ENCODE data around the gene GMNC. TPM values are rescaled to one million over a fixed set of nuclear protein-coding genes. Genes with fewer than 3 reads are reported as not detected.
A peak's percentile ranks its signal among the peaks of the same experiment; 100 is the strongest.

GMNC gene
- total RNA-seq, 1 donor from 2014 or later, result not detected

GRCh38 chr3:190886945-190887344, 24.5 kb upstream of the GMNC start:
- no peaks in the 10 kb centered on the region for H3K9me3 ChIP-seq (ENCODE audit: low read depth)
- H4K20me1 ChIP-seq (ENCODE audit: low read depth), result no peaks in the 10 kb centered on the region
- no peak overlapping the region for H3K9ac ChIP-seq
- no peaks in the 10 kb centered on the region for H3K27me3 Mint-ChIP-seq (ENCODE audit: insufficient read depth, low read depth)
- H3K27ac Mint-ChIP-seq, result no peak overlapping the region
- no peaks in the 10 kb centered on the region for H3K36me3 Mint-ChIP-seq
- no peak overlapping the region for H3K4me3 ChIP-seq
- no peak for TF ChIP-seq EZH2phosphoT487 (IDR thresholded peaks at IDR 0.05)
- TF ChIP-seq, protein P1, sequence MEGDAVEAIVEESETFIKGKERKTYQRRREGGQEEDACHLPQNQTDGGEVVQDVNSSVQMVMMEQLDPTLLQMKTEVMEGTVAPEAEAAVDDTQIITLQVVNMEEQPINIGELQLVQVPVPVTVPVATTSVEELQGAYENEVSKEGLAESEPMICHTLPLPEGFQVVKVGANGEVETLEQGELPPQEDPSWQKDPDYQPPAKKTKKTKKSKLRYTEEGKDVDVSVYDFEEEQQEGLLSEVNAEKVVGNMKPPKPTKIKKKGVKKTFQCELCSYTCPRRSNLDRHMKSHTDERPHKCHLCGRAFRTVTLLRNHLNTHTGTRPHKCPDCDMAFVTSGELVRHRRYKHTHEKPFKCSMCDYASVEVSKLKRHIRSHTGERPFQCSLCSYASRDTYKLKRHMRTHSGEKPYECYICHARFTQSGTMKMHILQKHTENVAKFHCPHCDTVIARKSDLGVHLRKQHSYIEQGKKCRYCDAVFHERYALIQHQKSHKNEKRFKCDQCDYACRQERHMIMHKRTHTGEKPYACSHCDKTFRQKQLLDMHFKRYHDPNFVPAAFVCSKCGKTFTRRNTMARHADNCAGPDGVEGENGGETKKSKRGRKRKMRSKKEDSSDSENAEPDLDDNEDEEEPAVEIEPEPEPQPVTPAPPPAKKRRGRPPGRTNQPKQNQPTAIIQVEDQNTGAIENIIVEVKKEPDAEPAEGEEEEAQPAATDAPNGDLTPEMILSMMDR (IDR thresholded peaks at IDR 0.05), result no peak
- TF ChIP-seq EZH2 (IDR thresholded peaks at IDR 0.05), result no peak
- no peaks in the 10 kb centered on the region for H3K9me3 Mint-ChIP-seq
- H3K27ac ChIP-seq, result no peak overlapping the region
- no peak for DNase-seq (ENCODE audit: low spot score)
- no peaks in the 10 kb centered on the region for H3K27me3 ChIP-seq
- no peak overlapping the region for H2AFZ ChIP-seq (replicated peaks)
- no peak overlapping the region for H3K4me2 ChIP-seq
- H3F3A ChIP-seq (ENCODE audit: low read depth), result no peaks in the 10 kb centered on the region
- H3K79me2 ChIP-seq (ENCODE audit: low read depth), result no peaks in the 10 kb centered on the region
- H3K4me1 ChIP-seq, result no peaks in the 10 kb centered on the region
- no peaks in the 10 kb centered on the region for H3K36me3 ChIP-seq
- H3K4me3 Mint-ChIP-seq, result no peak overlapping the region
- peaks cover 6% of the 10 kb centered on the region for H3K4me1 Mint-ChIP-seq

DNA sequence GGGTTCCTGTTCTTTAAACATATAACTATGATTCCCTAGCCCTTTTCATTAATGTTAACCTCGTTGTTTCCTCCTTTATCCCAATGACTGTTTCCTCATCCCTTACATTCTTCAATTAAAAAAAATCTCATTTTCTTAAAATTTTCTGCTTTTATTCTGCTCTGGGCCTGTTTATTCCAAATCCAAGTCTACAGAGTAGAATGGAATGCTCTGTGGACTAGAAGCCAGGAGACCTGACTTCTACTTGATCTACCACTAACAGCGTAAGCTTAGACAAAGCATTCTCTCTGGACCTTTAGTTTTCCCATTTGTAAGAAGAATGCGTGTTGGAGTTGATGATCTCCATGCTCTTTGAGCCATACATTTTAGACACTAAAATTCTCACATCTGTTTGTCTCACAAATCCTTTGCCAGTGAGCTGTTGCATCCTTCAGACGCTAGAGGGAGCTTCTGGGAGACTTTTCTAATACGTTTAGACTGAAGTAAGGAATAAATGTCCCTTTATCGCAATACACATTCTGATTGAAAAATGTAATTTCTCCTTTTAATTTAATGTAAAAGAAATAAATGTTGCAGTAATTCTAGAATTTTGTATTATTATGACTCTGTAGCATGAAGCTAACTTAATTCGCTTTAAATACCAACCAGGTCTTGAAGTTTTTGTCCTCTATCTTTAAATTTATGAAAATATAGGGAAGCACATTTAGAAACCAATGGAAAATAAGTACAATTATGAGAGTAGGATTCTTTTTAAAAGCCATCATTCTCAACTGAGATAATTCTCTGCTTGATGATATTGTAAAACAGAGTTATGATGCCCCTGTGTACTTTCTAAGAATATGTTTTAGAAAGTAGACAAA, 21.7 kb upstream of the GMNC start:
- no peaks in the 10 kb centered on the region for H3F3A ChIP-seq (ENCODE audit: low read depth)
- H3K4me1 ChIP-seq, result no peaks in the 10 kb centered on the region
- no peaks in the 10 kb centered on the region for H3K79me2 ChIP-seq (ENCODE audit: low read depth)
- H3K9ac ChIP-seq, result no peak overlapping the region
- no peak overlapping the region for H3K27ac ChIP-seq
- H2AFZ ChIP-seq (replicated peaks), result no peak overlapping the region
- no peaks in the 10 kb centered on the region for H3K27me3 Mint-ChIP-seq (ENCODE audit: insufficient read depth, low read depth)
- TF ChIP-seq, protein P1 (IDR thresholded peaks at IDR 0.05), result peak; percentile 97
- TF ChIP-seq EZH2phosphoT487 (IDR thresholded peaks at IDR 0.05), result no peak
- no peak overlapping the region for H3K4me2 ChIP-seq
- no peaks in the 10 kb centered on the region for H4K20me1 ChIP-seq (ENCODE audit: low read depth)
- H3K4me3 Mint-ChIP-seq, result no peak overlapping the region
- no peaks in the 10 kb centered on the region for H3K36me3 ChIP-seq
- H3K4me1 Mint-ChIP-seq, result peaks cover 3% of the 10 kb centered on the region
- no peak overlapping the region for H3K4me3 ChIP-seq
- no peak overlapping the region for H3K27ac Mint-ChIP-seq
- H3K9me3 ChIP-seq (ENCODE audit: low read depth), result no peaks in the 10 kb centered on the region
- no peaks in the 10 kb centered on the region for H3K36me3 Mint-ChIP-seq
- peak; percentile 72 for DNase-seq (ENCODE audit: low spot score)
- no peaks in the 10 kb centered on the region for H3K27me3 ChIP-seq
- no peaks in the 10 kb centered on the region for H3K9me3 Mint-ChIP-seq

DNA sequence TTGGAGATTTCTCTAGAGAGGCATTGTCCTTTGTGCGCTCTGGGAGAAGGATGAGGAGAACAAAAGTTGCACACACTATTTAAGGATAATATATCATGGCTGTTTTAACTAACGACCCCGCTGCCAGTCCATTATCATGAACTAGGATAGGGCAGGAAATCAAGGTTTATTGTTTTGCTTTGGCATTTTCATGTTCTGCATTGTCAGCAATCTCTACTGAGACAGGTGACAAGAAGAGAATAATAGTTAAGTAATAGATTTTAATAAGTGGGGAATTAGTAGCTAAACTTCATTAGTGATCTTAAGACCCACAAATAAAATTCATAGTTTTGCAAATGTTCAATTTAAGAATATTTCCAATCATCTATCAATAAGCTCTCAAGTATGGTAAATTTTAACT, 20.6 kb upstream of the GMNC start:
- Histone ChIP-seq H3K36me3 (no peaks in the 10 kb centered on the region), H3K27ac (no peak overlapping the region), H3K4me2 (no peak overlapping the region), H3K4me3 (no peak overlapping the region), H3F3A (ENCODE audit: low read depth) (no peaks in the 10 kb centered on the region), H3K79me2 (ENCODE audit: low read depth) (no peaks in the 10 kb centered on the region), H3K9me3 (ENCODE audit: low read depth) (no peaks in the 10 kb centered on the region), H3K27me3 (no peaks in the 10 kb centered on the region), H4K20me1 (ENCODE audit: low read depth) (no peaks in the 10 kb centered on the region), H3K9ac (no peak overlapping the region), H3K4me1 (no peaks in the 10 kb centered on the region), H2AFZ (replicated peaks) (no peak overlapping the region)
- H3K27me3 Mint-ChIP-seq (ENCODE audit: insufficient read depth, low read depth), result no peaks in the 10 kb centered on the region
- H3K27ac Mint-ChIP-seq, result no peak overlapping the region
- no peaks in the 10 kb centered on the region for H3K36me3 Mint-ChIP-seq
- DNase-seq (ENCODE audit: low spot score), result no peak
- no peak overlapping the region for H3K4me3 Mint-ChIP-seq
- H3K9me3 Mint-ChIP-seq, result no peaks in the 10 kb centered on the region
- no peak for TF ChIP-seq EZH2 (IDR thresholded peaks at IDR 0.05)
- TF ChIP-seq, protein P1 (IDR thresholded peaks at IDR 0.05), result no peak
- TF ChIP-seq EZH2phosphoT487 (IDR thresholded peaks at IDR 0.05), result no peak
- H3K4me1 Mint-ChIP-seq, result peaks cover 3% of the 10 kb centered on the region

Data from neural progenitor cell (in vitro differentiated cells).